SHP77 treated with DMSO at 0.1 percent for 48 hours (cell line): ENCODE measurements around the gene SUCLA2.
A peak's percentile ranks its signal among the peaks of the same experiment; 100 is the strongest.
"Not testable (repeated sequence)": the region's sequence is repeated elsewhere in the genome, so short reads cannot be mapped to it uniquely, and the experiment has no call there.

Experiments
- DNase-seq: peaks from one replicate; lab custom pipeline; 2025; lab: John Stamatoyannopoulos, UW

Gene SUCLA2

DNA sequence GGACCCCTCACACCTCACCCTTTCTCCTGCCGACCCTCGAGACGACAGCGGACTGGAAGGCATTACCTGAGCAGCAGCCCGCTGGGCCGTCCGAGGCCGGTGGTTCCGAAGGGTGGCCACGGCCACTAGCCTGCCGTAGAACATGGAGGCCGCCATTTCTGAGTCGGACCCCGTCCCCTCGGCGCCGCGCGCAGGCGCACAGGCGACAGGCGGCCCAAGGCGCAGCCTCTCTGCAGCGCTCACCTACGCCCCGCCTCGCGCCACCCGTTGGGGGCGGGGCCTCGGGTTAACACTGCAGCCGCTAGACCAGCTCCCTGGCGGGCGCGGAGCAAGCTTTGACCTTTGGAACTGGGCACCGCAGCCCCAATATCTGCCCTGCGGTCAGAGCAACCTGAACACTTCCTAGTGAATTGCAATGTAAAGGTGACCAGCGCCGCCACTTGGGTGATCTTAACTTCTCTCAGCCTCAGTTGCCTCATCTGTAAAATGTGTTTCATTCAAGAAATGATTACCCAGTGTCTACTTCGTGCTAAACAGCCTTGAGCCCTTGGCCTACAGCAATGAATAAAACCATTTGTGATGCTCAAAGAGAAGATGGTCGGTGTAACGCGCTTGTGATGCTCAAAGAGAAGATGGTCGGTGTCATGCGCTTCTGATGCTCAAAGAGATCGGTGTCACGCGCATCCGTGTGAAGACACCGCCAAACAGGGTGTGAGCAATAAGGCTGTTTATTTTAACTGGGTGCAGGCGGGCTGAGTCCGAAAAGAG lies at the start of gene SUCLA2:
TSS of gene SUCLA2 (minus strand) at position 160 of the 768 bp plus-strand sequence. CDS start at position 156, 4 bp downstream.
- peak; percentile 64 for DNase-seq

GRCh38 chr13:48050550-48050949 lies 49.5 kb upstream of the SUCLA2 start:
- no peak for DNase-seq

DNA sequence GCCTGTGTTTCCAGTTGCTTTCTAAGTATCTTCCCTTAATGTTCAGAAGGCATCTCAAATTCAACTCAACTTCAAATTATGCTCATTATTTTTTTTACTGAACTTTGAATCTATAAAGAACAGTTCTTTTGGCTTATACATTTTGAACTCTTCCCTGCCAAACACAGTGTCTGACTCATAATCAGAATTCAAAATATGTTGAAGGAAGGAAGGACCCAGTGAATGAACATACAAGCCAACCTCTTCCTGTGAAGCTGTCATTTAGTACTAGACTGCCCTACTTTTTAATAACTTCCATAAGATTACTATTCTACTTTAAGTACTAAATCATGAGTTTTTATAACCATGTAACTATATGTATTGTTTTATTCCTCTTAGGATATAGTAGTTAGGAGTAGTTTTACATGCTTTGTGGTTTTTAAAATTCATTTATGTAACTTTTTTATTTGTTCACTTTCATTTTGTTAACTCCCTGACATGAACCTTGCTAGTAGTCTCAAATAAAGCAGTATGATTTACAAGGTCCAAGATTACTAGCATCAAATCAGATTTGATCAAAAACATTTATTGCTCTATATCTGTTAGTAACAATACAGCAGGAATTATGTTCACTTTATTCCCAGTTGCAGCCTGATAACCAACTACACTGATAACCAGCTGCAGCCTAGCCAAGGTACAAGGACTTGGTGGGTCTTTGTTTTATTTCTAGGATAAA lies 42.9 kb upstream of the SUCLA2 start:
- no peak for DNase-seq

- DNase-seq: no peak
Measured at GRCh38 chr13:48042894-48043293, 41.8 kb upstream of the SUCLA2 start.

GRCh38 chr13:48040896-48041295 lies 39.8 kb upstream of the SUCLA2 start:
- no peak for DNase-seq

DNA sequence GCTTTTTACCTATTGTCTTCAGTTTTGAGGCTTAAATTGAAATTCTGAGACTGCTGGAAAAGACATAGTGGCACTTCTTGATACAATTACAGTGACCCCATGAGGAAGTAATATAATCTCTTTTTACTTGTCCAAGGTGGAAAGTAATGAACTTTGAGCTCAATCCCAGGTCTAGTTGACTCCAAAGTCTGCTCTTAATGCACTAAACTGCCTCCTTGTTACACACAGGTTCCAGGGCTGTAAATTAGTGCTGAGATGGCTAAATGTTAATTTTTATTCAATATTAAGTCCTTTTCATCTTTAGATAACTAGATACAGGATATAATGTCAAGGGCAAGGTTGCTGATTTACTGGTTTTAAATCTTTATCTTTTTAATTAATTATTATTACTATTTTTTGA lies 39.0 kb upstream of the SUCLA2 start:
- DNase-seq: no peak

DNA sequence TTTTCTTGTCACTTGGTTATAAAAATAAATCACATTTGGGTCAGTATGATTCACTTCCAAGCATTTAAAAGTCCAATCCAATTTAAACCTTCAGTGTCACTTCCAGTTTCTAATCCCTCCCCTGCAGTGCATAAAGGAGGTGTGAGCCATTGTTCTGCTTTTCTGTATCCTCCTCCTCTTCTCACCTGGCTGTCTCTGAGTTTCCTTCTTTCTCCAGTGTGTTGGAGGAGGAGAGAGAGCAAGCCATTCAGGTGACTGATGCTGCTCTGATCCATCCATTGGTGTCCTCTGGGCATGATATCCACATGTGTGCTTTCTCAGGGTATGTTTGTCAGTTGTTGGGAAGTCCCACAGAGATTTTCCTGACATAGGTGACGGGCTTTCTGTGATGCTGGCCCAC lies 37.7 kb upstream of the SUCLA2 start:
- no peak for DNase-seq

- peak; percentile 75 for DNase-seq
Measured at GRCh38 chr13:48037346-48038173, 36.5 kb upstream of the SUCLA2 start, which contains the start of gene NUDT15. Gene NUDT15, plus strand, starts transcription at chr13:48037726. Its CDS starts 21 bp downstream, at chr13:48037747.

DNA sequence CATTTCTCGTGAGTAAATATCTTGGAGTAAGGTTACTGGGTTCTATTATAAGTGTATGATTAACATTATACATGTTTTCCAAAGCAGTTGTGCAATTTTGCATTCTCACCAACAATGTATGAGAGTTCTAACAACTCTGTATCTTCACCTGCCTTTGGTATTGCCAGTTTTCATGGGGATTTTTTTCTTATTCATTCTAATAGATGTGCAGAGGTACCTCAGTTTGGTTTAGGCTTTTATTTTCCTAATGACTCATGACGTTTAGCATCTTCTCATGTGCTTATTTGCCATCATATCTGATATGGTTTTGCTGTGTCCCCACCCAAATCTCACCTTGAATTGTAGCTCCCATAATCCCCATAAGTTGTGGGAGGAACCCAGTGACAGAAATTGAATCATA lies 28.8 kb upstream of the SUCLA2 start:
- DNase-seq: no peak

DNA sequence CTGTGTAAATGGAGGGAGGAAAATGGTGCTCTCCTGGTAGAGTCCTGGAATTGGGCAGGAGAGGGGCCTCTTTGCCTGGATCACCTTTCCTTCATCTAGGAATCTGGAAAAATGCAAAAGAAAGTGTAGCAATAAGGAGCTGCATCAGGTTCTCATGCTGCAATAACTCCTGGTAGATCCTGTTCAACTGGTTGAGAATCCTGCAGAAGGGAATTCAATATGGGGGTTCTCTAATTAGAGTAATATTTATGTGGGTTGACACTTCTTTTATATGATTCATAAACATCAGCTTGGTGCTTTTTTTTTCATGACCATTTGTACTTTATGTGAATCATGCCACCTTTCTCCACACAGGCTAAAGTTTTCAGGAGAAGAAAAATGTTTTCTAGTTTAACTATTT lies 27.0 kb upstream of the SUCLA2 start:
- no peak for DNase-seq

- DNase-seq: no peak
Measured at GRCh38 chr13:48019796-48020195, 18.7 kb upstream of the SUCLA2 start.

DNA sequence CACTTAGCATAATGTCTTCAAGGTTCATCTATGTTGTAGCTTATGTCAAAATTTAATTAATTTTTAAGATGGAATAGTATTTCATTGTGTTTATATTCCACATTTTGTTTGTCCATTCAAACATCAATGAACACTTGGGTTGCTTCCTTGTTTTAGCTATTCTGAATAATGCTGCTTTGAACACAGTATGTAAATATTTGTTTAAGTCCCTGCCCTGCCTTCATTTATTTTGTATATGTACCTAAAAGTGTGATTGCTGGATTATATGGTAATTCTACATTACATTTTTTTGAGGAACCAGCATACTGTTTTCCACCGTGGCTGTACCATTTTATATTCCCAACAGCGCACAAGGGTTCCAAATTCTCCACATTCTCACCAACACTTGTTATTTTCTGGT lies 17.6 kb upstream of the SUCLA2 start:
- DNase-seq: no peak

DNA sequence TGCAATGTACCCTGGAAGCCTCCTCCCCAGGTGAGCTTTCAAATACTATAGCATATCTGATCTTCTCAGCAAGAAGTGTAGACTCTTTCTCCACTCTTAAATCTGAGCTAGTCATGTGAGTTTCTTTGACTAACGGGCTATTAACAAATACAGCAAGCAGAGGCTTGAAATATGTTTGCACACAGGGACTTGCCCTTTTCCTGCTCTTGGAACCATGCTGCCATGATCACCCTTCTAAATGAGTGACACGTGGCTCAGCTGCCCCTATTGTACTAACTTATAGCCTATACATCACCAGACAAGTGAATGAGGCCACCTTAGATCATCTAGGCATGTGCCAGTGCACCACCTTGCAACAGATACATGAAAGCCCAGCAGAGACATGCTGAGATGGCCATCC lies 13.3 kb upstream of the SUCLA2 start:
- no peak for DNase-seq

DNA sequence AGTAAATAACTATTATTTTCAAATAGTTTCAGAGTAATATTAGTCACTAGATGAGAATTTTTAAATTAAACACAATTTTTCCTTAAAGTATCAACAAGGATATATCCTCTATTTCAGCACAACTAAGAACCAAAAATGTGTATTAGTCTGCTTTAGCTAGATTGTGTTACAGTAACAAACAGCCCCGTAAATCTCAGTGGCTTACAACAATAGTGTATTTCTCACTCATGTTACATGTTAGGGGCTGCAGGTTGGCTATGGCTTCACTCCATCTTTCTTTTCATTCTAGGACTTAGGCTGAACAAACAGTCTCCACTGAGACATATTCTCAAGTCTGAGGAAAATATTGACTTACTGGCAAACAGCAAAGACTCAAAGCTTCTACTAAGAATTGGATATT lies 11.6 kb upstream of the SUCLA2 start:
- DNase-seq: no peak

DNA sequence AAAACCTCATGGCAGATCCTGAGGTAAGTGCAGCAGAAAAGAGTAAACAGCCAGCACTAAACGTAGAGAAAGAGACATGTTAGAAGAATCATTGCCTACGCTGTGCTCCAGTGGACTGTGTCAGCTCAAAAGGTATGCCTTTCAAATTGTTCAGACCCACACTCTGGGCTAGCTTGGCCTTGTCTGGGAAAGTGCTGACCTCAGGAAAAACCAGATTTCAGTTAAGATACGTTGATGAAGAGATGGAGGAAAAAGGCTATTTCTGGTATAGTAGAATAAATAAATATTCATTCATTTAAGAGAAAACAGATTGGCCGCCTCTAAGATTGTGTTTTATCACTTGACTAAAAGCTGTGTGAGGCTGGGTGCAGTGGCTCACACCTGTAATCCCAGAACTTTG lies 9.6 kb upstream of the SUCLA2 start:
- DNase-seq: no peak

- no peak for DNase-seq
Measured at GRCh38 chr13:48009284-48009683, 8.2 kb upstream of the SUCLA2 start.

GRCh38 chr13:48006396-48006795 lies 5.3 kb upstream of the SUCLA2 start:
- no peak for DNase-seq

DNA sequence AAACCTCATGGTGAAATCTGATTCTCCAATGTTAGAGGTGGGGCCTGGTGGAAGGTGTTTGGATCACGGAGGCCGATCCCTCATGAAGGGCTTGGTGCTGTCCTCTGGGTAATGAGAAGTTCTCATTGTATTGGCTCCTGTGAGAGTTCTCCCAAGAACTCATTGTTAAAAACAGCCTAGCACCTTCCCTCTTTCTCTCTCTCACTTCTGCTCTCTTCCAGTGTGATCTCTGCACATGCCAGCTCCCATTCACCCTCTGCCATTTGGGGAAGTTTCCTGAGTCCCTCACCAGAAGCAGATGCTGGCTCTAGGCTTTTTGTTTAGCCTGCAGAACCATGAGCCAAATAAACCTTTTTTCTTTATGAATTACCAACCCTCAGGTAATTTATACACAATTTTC lies 3.1 kb upstream of the SUCLA2 start:
- DNase-seq: no peak

- DNase-seq: not testable (repeated sequence)
Measured at GRCh38 chr13:48001999-48002398, 926 bp upstream of the SUCLA2 start.

DNA sequence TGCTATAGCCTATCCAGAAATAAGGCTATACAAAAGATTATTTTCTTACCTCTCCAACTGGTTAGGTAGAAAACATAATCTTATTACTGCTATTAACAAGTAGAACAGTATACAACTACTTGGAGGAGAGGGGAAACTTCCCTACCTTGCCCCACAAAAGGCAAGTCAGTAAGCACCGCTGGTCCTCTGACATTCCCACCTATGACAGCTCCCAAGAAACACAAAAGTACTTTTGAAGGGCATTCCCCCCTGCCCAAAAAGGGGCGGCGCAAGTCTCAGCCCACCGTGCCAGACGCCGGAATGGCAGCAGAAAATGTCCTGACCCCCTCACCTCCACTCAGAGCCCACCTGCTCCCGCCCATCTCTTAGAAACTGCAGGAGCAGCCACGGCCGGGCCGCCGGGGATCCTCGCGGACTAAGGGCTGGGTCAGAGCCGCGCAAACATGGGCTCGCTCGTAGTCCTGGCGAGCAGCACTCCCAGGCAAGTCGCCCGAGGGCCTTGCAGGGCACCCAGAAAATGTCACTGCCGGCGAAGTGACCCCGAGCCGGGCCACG lies 437 bp downstream of the SUCLA2 start:
- DNase-seq: no peak

DNA sequence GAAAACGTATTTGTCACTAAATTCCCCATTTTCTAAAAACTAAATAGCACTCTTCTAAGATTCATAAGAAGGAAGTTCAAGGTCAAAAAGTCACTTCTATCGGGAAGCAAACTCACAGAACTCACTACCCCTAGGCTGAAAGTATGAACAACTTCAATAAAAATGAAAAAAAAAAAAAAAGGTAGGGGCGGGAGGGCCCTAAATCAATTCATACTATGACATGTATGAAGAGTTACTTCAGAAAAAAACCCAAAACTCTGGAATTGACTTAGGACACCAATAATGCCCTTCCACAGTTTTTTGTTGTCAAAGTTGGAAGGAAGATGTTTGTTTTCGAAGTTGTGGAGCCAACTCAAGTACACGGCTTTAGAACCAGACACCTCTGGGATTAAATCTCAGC lies 1.1 kb downstream of the SUCLA2 start:
- no peak for DNase-seq

GRCh38 chr13:47997384-47997783 lies 3.7 kb downstream of the SUCLA2 start:
- no peak for DNase-seq
